Heart left ventricle (tissue), 16 donors: ENCODE measurements around the gene STX1B. TPM values are rescaled to one million over a fixed set of nuclear protein-coding genes. Genes with fewer than 3 reads are reported as not detected.
"Not testable (repeated sequence)": the region's sequence is repeated elsewhere in the genome, so short reads cannot be mapped to it uniquely, and the experiment has no call there.

Source experiments
- ATAC-seq, 4 donors: fragments of 200-7000 bp; cut with Tn5 transposase; one replicate each; pipeline ENCODE4 v1.9.1; 2020 to 2022; ENCODE audit warnings: moderate library complexity in 4 of 4, mild to moderate bottlenecking in 3 of 4, moderate number of reproducible peaks in 1 of 4
- DNase-seq, 5 donors: peaks; one replicate each; pipeline ENCODE4 v3.0.0-alpha.2; 2020
- H3K27ac ChIP-seq, 12 donors: fragments of 200-600 bp; sonication (generic) in 4 of 12; one replicate each; pipeline versions ENCODE4 v1.5.0 to v1.8.0; 2016 to 2022; ENCODE audit warnings: mild to moderate bottlenecking in 2 of 12
- H3K27me3 ChIP-seq, 9 donors: fragments of 200-600 bp; sonication (generic) in 2 of 9; one replicate each; pipeline versions ENCODE4 v1.5.1 to v1.8.0; 2016 to 2022; ENCODE audit warnings: mild to moderate bottlenecking in 3 of 9
- H3K36me3 ChIP-seq, 9 donors: fragments of 200-600 bp; sonication (generic) in 2 of 9; one replicate each; pipeline versions ENCODE4 v1.5.0 to v1.8.0; 2018 to 2022; ENCODE audit warnings: mild to moderate bottlenecking in 2 of 9
- H3K4me1 ChIP-seq, 12 donors: fragments of 200-600 bp; sonication (generic) in 4 of 12; one replicate each; pipeline versions ENCODE4 v1.5.0 to v1.8.0; 2016 to 2022; ENCODE audit warnings: mild to moderate bottlenecking in 3 of 12
- H3K4me3 ChIP-seq, 12 donors: fragments of 200-600 bp; sonication (generic) in 4 of 12; one replicate each; pipeline versions ENCODE4 v1.5.0 to v1.8.0; 2017 to 2022; ENCODE audit warnings: mild to moderate bottlenecking in 9 of 12, moderate library complexity in 4 of 12
- H3K9me3 ChIP-seq, 12 donors: fragments of 200-600 bp; sonication (generic) in 4 of 12; one replicate each; pipeline versions ENCODE4 v1.5.0 to v1.8.0; 2016 to 2022; ENCODE audit warnings: mild to moderate bottlenecking in 1 of 12
- CTCF ChIP-seq, 12 donors: fragments of 200-600 bp; sonication (generic) in 4 of 12; IDR thresholded peaks; one replicate each; pipeline versions ENCODE4 v1.5.0 to v1.8.0; 2018 to 2022; ENCODE audit warnings: antibody characterized with exemption in 12 of 12, mild to moderate bottlenecking in 5 of 12
- POLR2A ChIP-seq, 2 donors: fragments of 450-650 bp; IDR thresholded peaks; one replicate each; pipeline ENCODE4 v1.6.1; 2017; ENCODE audit warnings: antibody characterized with exemption in 2 of 2, mild to moderate bottlenecking in 2 of 2, moderate library complexity in 2 of 2
- WGBS, 4 donors: extraction: QIAGEN DNeasy Blood & Tissue Kit in 2 of 4; methylation state at CpG; one replicate each; pipeline versions ENCODE4 v1.1.5 to v1.1.7; 2013 to 2018; 5-methylcytosine and 5-hydroxymethylcytosine counted together
- intact Hi-C, 10 donors: fragments of 100-400 bp; cut with DNase I; formaldehyde crosslinking; loops; one replicate each; pipeline versions ENCODE4 v1.11.1 to v1.14.2; 2022
- polyA plus RNA-seq, 2 donors: library from polyadenylated mRNA; stranded (reverse); fragments of 200-250 nt; gene quantifications; one replicate each; pipeline ENCODE4 v1.2.3, GENCODE V29; 2013
- total RNA-seq, 9 donors: library from RNA; depleted of rRNA in 2 of 9; stranded (reverse); fragments of >200 nt in 2 of 9; fragmentation: NEBNext Ultra II Directional in 3 of 9; extraction: Animal tissue kit (Norgen Biotek cat#: 25700) in 3 of 9; gene quantifications; one replicate each; pipeline versions ENCODE4 v1.1.0 to v1.2.4, GENCODE V29; 2016 to 2023
- donor health status: ischemic (EF 13 %, LVEDD 7.1; RV severe dilation, severe dysfunction).
- donor health status: healthy with polysubstance abuse.
- donor health status: DM: no; HTN: yes; CAD: no.
- donor health status: DM: no; HTN: no; CAD: no.
- donor health status: ischemic (EF 25% LVEDD 6.9; RV normal size, moderate dysfunction).
- donor health status: ischemic (EF 25% LVEDD 5.7; RV mildly dilated, moderate dysfunction).
- donor health status: healthy.
- donor health status: DM: yes; HTN: yes; CAD: no.
- donor health status: ischemic (EF 35%, LVEDD 5.7; RV mildly dilated, moderate dysfunction).
- donor health status: nonischemic (EF 11% LVEDD 7.7; RV severe dilation, severe dysfunction).
- donor health status: DM: yes; HTN: yes; CAD: no.
- donor health status: PGD.
- donor health status: ischemic (EF 29% LVEDD 5.4; RV normal size, mild dysfunction).
- donor health status: nonischemic (EF 23%, LVEDD 6.1; RV moderate dilation, normal function).

The STX1B gene
- total and polyA plus RNA-seq, 11 donors: 0.20 to 2.1 (median 0.82) TPM

- DNase-seq (peak; percentile 73 to 88 (median 82)), ATAC-seq (peak; percentile 78 to 93 (median 89))
- no peak overlapping the region for H3K4me3 ChIP-seq
- peak; percentile 76 to 94 (median 86) for TF ChIP-seq CTCF (IDR thresholded peaks at IDR 0.05)
- no peak for TF ChIP-seq POLR2A (IDR thresholded peaks at IDR 0.05)
- peak overlapping the region in 1 of 12 donors; percentile 5 for H3K27ac ChIP-seq
- peaks cover 0 to 24% (median 7%) of the 10 kb centered on the region in 12 donors for H3K4me1 ChIP-seq
- peaks cover 0 to 44% (median 23%) of the 10 kb centered on the region in 9 donors for H3K36me3 ChIP-seq
- 17 to 64% (median 22%) methylated on average over 3 to 15 of the region's 15 CpGs for WGBS, 4 donors
- no peaks in the 10 kb centered on the region for H3K27me3 ChIP-seq
- H3K9me3 ChIP-seq: no peaks in the 10 kb centered on the region
- intact Hi-C loops: no loop called here
These were observed 68.6 kb downstream of the STX1B start for GRCh38 chr16:30941600-30942425.

- H3K4me3 ChIP-seq, H3K9me3 ChIP-seq, H3K27me3 ChIP-seq, H3K27ac ChIP-seq, ATAC-seq, DNase-seq, intact Hi-C loops: not testable (repeated sequence)
- WGBS, 4 donors: 93 to 97% (median 95%) methylated on average over 8 of the region's 8 CpGs
- Histone ChIP-seq H3K4me1 (peaks cover 0 to 24% (median 7%) of the 10 kb centered on the region in 12 donors), H3K36me3 (peaks cover 0 to 47% (median 20%) of the 10 kb centered on the region in 9 donors)
These were observed 70.9 kb downstream of the STX1B start for GRCh38 chr16:30939571-30939970.

Other genes with a start within 250 kb of the STX1B start
- gene CFAP119, start 248.6 kb downstream of the STX1B start, total RNA-seq: 1 to 10 TPM in 4 of 9 donors, under 1 TPM in 5; 0.48 to 1.8 (median 0.95) TPM
- 1 to 10 TPM; 1.4 to 2.1 TPM for gene CFAP119, start 248.6 kb downstream of the STX1B start, polyA plus RNA-seq
- gene RNF40, start 248.3 kb downstream of the STX1B start, total RNA-seq: 10 to 100 TPM; 29.3 to 62.0 (median 50.3) TPM
- 10 to 100 TPM; 31.3 to 66.9 TPM for gene RNF40, start 248.3 kb downstream of the STX1B start, polyA plus RNA-seq
- gene ZNF629, start 223.4 kb downstream of the STX1B start, total RNA-seq: 10 to 100 TPM; 14.3 to 30.9 (median 22.7) TPM
- 10 to 100 TPM; 11.2 to 14.9 TPM for gene ZNF629, start 223.4 kb downstream of the STX1B start, polyA plus RNA-seq
- 10 to 100 TPM; 23.1 to 35.5 (median 28.1) TPM for gene BCL7C, start 116.6 kb downstream of the STX1B start, total RNA-seq
- 10 to 100 TPM; 30.5 to 43.4 TPM for gene BCL7C, start 116.6 kb downstream of the STX1B start, polyA plus RNA-seq
- 10 to 100 TPM in 5 of 9 donors, 1 to 10 TPM in 4; 6.4 to 22.2 (median 12.2) TPM for gene CTF1, start 114.0 kb downstream of the STX1B start, total RNA-seq
- 10 to 100 TPM in 1 of 2 donors, 1 to 10 TPM in 1; 3.7 to 13.5 TPM for gene CTF1, start 114.0 kb downstream of the STX1B start, polyA plus RNA-seq
- 10 to 100 TPM in 2 of 9 donors, 1 to 10 TPM in 7; 4.5 to 15.5 (median 7.9) TPM for gene FBXL19, start 87.1 kb downstream of the STX1B start, total RNA-seq
- gene FBXL19, start 87.1 kb downstream of the STX1B start, polyA plus RNA-seq: 1 to 10 TPM; 7.9 to 9.1 TPM
- 10 to 100 TPM in 6 of 9 donors, 1 to 10 TPM in 3; 8.5 to 28.9 (median 14.1) TPM for gene ORAI3, start 61.6 kb downstream of the STX1B start, total RNA-seq
- 10 to 100 TPM in 1 of 2 donors, 1 to 10 TPM in 1; 8.1 to 10.8 TPM for gene ORAI3, start 61.6 kb downstream of the STX1B start, polyA plus RNA-seq
- gene SETD1A, start 52.9 kb downstream of the STX1B start, total RNA-seq: 10 to 100 TPM in 3 of 9 donors, 1 to 10 TPM in 6; 4.6 to 12.1 (median 9.0) TPM
- 1 to 10 TPM; 8.1 to 9.3 TPM for gene SETD1A, start 52.9 kb downstream of the STX1B start, polyA plus RNA-seq
- 10 to 100 TPM in 3 of 9 donors, 1 to 10 TPM in 6; 3.8 to 27.2 (median 6.9) TPM for gene HSD3B7, start 25.4 kb downstream of the STX1B start, total RNA-seq
- 1 to 10 TPM; 7.1 to 7.8 TPM for gene HSD3B7, start 25.4 kb downstream of the STX1B start, polyA plus RNA-seq
- gene STX4, start 22.9 kb upstream of the STX1B start, total RNA-seq: 10 to 100 TPM; 19.5 to 65.8 (median 39.7) TPM
- 10 to 100 TPM; 50.5 to 73.8 TPM for gene STX4, start 22.9 kb upstream of the STX1B start, polyA plus RNA-seq
- gene ZNF668, start 63.6 kb upstream of the STX1B start, total RNA-seq: 10 to 100 TPM in 2 of 9 donors, 1 to 10 TPM in 7; 3.5 to 11.4 (median 5.8) TPM
- gene ZNF668, start 63.6 kb upstream of the STX1B start, polyA plus RNA-seq: 1 to 10 TPM; 6.6 to 9.8 TPM
- gene ZNF646, start 63.8 kb upstream of the STX1B start, total RNA-seq: 10 to 100 TPM in 6 of 9 donors, 1 to 10 TPM in 3; 8.3 to 15.5 (median 10.3) TPM
- 1 to 10 TPM; 6.4 to 7.6 TPM for gene ZNF646, start 63.8 kb upstream of the STX1B start, polyA plus RNA-seq
- gene PRSS53, start 78.3 kb upstream of the STX1B start, total RNA-seq: 1 to 10 TPM in 1 of 9 donors, under 1 TPM in 8; 0.16 to 1.4 (median 0.44) TPM
- under 1 TPM; 0.80 to 0.84 TPM for gene PRSS53, start 78.3 kb upstream of the STX1B start, polyA plus RNA-seq
- gene VKORC1, start 84.2 kb upstream of the STX1B start, total RNA-seq: 10 to 100 TPM; 25.9 to 63.1 (median 42.0) TPM
- gene VKORC1, start 84.2 kb upstream of the STX1B start, polyA plus RNA-seq: 100 to 1,000 TPM in 1 of 2 donors, 10 to 100 TPM in 1; 40.2 to 134 TPM
- 100 to 1,000 TPM in 2 of 9 donors, 10 to 100 TPM in 7; 61.9 to 134 (median 70.0) TPM for gene BCKDK, start 97.7 kb upstream of the STX1B start, total RNA-seq
- 10 to 100 TPM; 42.6 to 57.4 TPM for gene BCKDK, start 97.7 kb upstream of the STX1B start, polyA plus RNA-seq
- 10 to 100 TPM; 52.8 to 79.8 (median 64.7) TPM for gene KAT8, start 107.0 kb upstream of the STX1B start, total RNA-seq
- 10 to 100 TPM; 56.7 to 83.2 TPM for gene KAT8, start 107.0 kb upstream of the STX1B start, polyA plus RNA-seq
- under 1 TPM in 4 of 9 donors, not detected in 5; 0.17 to 0.44 (median 0.39) TPM for gene PRSS8, start 125.1 kb upstream of the STX1B start, total RNA-seq
- gene PRSS8, start 125.1 kb upstream of the STX1B start, polyA plus RNA-seq: under 1 TPM; 0.17 to 0.23 TPM
- 1 to 10 TPM in 7 of 9 donors, under 1 TPM in 2; 0.35 to 5.1 (median 1.2) TPM for gene PRSS36, start 139.4 kb upstream of the STX1B start, total RNA-seq
- gene PRSS36, start 139.4 kb upstream of the STX1B start, polyA plus RNA-seq: 1 to 10 TPM; 1.0 to 2.6 TPM
- gene FUS, start 169.5 kb upstream of the STX1B start, total RNA-seq: 100 to 1,000 TPM in 7 of 9 donors, 10 to 100 TPM in 2; 20.3 to 213 (median 127) TPM
- 100 to 1,000 TPM; 127 to 155 TPM for gene FUS, start 169.5 kb upstream of the STX1B start, polyA plus RNA-seq
- 10 to 100 TPM in 3 of 9 donors, 1 to 10 TPM in 6; 2.0 to 42.2 (median 5.2) TPM for gene PYCARD, start 192.1 kb upstream of the STX1B start, total RNA-seq
- gene PYCARD, start 192.1 kb upstream of the STX1B start, polyA plus RNA-seq: 10 to 100 TPM in 1 of 2 donors, 1 to 10 TPM in 1; 3.9 to 10.0 TPM
- 1 to 10 TPM in 8 of 9 donors, under 1 TPM in 1; 0.32 to 3.4 (median 1.6) TPM for gene TRIM72, start 203.5 kb upstream of the STX1B start, total RNA-seq
- gene TRIM72, start 203.5 kb upstream of the STX1B start, polyA plus RNA-seq: 1 to 10 TPM; 1.0 to 1.2 TPM
- not detected for gene PYDC1, start 206.5 kb upstream of the STX1B start, total RNA-seq
- gene PYDC1, start 206.5 kb upstream of the STX1B start, polyA plus RNA-seq: not detected
- 10 to 100 TPM in 2 of 9 donors, 1 to 10 TPM in 7; 1.9 to 48.7 (median 4.9) TPM for gene ITGAM, start 249.3 kb upstream of the STX1B start, total RNA-seq
- 1 to 10 TPM; 2.5 to 2.6 TPM for gene ITGAM, start 249.3 kb upstream of the STX1B start, polyA plus RNA-seq